SK-N-SH treated with all-trans-retinoic acid at 6 μM for 48 hours (cell line): ENCODE results near the gene CACNA2D4.

Experiments used
- ARNTL ChIP-seq: fragments of 450-650 bp; formaldehyde crosslinking; IDR thresholded peaks from 2 replicates; pipeline ENCODE4 v1.5.0; 2020; ENCODE audit warnings: low read depth, mild to moderate bottlenecking, moderate library complexity, borderline replicate concordance
- CSDC2 ChIP-seq: fragments of 250-450 bp; sonication (Bioruptor Pico); IDR thresholded peaks from 2 replicates; pipeline ENCODE4 v1.5.0; 2020; ENCODE audit warnings: mild to moderate bottlenecking, moderate library complexity
- ESRRG ChIP-seq: fragments of 250-450 bp; sonication (Bioruptor Pico); IDR thresholded peaks from 2 replicates; pipeline ENCODE4 v1.6.1; 2021; ENCODE audit warnings: mild to moderate bottlenecking
- GLIS3 ChIP-seq: fragments of 250-450 bp; sonication (Bioruptor Pico); IDR thresholded peaks from 2 replicates; pipeline ENCODE4 v1.5.0; 2020; ENCODE audit warnings: mild to moderate bottlenecking, moderate library complexity
- ISL1 ChIP-seq: fragments of 250-450 bp; sonication (Bioruptor Pico); IDR thresholded peaks from 2 replicates; pipeline ENCODE4 v2.1.2; 2022; ENCODE audit warnings: mild to moderate bottlenecking, moderate library complexity
- PPARA ChIP-seq: fragments of 250-450 bp; sonication (Bioruptor Pico); IDR thresholded peaks from 2 replicates; pipeline ENCODE4 v1.5.0; 2020; ENCODE audit warnings: mild to moderate bottlenecking, borderline replicate concordance
- SNAI2 ChIP-seq: fragments of 250-450 bp; sonication (Bioruptor Pico); IDR thresholded peaks from 2 replicates; pipeline ENCODE4 v1.5.0; 2020; ENCODE audit warnings: mild to moderate bottlenecking, moderate library complexity
- TCF4 ChIP-seq: fragments of 250-450 bp; sonication (Bioruptor Pico); IDR thresholded peaks from 2 replicates; pipeline ENCODE4 v1.8.0; 2021; ENCODE audit warnings: mild to moderate bottlenecking, moderate library complexity, borderline replicate concordance
- ZFP3 ChIP-seq: fragments of 250-450 bp; sonication (Bioruptor Pico); IDR thresholded peaks from 2 replicates; pipeline ENCODE4 v1.5.0; 2020; ENCODE audit warnings: mild to moderate bottlenecking, moderate library complexity
- ZFP30 ChIP-seq: fragments of 450-650 bp; formaldehyde crosslinking; IDR thresholded peaks from 2 replicates; pipeline ENCODE4 v1.5.0; 2022; ENCODE audit warnings: mild to moderate bottlenecking, moderate library complexity
- ZNF8 ChIP-seq: fragments of 450-650 bp; formaldehyde crosslinking; IDR thresholded peaks from 2 replicates; pipeline ENCODE4 v1.5.0; 2020; ENCODE audit warnings: mild to moderate bottlenecking, moderate library complexity
- TF ChIP-seq, protein P1 (sequence below): fragments of 250-450 bp; sonication (Bioruptor Pico); IDR thresholded peaks from 2 replicates; pipeline ENCODE4 v1.5.1; 2021; ENCODE audit warnings: mild to moderate bottlenecking, moderate library complexity
- TF ChIP-seq, protein P2 (sequence below): fragments of 250-450 bp; sonication (Bioruptor Pico); IDR thresholded peaks from 2 replicates; pipeline ENCODE4 v1.8.0; 2021; ENCODE audit warnings: low read depth, mild to moderate bottlenecking, moderate library complexity, borderline replicate concordance

DNA sequence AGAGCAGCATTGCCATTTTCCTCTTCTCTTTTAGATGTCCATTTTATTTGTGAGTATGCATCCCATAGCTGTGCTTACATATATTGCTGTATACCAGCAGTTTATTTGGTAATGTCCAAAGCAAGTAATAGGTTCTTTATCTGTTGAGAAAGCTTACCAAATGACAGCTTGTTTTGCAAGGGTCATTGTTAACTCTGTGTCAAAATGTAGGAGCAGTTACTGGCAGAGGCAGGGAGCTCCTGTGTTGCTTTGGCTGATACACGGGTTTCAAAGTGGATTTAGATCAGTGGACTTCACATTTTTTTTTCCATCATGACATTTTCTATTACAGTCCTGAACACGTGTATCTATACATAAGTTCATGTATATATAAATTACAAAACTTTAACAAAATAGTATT, 136.2 kb downstream of the CACNA2D4 start:
- TF ChIP-seq SNAI2 (CRISPR knock-in tag) (no peak), ZFP3 (CRISPR knock-in tag) (no peak), ZNF8 (CRISPR knock-in tag) (no peak), PPARA (CRISPR knock-in tag) (no peak), TCF4 (no peak), ARNTL (CRISPR knock-in tag) (no peak), ESRRG (CRISPR knock-in tag) (no peak), CSDC2 (CRISPR knock-in tag) (no peak), ISL1 (CRISPR knock-in tag) (no peak), ZFP30 (CRISPR knock-in tag) (no peak), GLIS3 (CRISPR knock-in tag) (no peak)
- TF ChIP-seq, protein P1, sequence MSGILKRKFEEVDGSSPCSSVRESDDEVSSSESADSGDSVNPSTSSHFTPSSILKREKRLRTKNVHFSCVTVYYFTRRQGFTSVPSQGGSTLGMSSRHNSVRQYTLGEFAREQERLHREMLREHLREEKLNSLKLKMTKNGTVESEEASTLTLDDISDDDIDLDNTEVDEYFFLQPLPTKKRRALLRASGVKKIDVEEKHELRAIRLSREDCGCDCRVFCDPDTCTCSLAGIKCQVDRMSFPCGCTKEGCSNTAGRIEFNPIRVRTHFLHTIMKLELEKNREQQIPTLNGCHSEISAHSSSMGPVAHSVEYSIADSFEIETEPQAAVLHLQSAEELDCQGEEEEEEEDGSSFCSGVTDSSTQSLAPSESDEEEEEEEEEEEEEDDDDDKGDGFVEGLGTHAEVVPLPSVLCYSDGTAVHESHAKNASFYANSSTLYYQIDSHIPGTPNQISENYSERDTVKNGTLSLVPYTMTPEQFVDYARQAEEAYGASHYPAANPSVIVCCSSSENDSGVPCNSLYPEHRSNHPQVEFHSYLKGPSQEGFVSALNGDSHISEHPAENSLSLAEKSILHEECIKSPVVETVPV (CRISPR knock-in tag) = no peak
- TF ChIP-seq, protein P2, sequence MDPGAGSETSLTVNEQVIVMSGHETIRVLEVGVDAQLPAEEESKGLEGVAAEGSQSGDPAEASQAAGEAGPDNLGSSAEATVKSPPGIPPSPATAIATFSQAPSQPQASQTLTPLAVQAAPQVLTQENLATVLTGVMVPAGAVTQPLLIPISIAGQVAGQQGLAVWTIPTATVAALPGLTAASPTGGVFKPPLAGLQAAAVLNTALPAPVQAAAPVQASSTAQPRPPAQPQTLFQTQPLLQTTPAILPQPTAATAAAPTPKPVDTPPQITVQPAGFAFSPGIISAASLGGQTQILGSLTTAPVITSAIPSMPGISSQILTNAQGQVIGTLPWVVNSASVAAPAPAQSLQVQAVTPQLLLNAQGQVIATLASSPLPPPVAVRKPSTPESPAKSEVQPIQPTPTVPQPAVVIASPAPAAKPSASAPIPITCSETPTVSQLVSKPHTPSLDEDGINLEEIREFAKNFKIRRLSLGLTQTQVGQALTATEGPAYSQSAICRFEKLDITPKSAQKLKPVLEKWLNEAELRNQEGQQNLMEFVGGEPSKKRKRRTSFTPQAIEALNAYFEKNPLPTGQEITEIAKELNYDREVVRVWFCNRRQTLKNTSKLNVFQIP = no peak
